ENCODE results near the gene CD300LD. TPM values are rescaled to one million over a fixed set of nuclear protein-coding genes. Genes with fewer than 3 reads are reported as not detected.

The CD300LD gene
- total and polyA plus RNA-seq, 12 donors: not detected

- 90 to 91% methylated on average over 7 of the region's 7 CpGs for WGBS, 2 donors
- no peaks in the 10 kb centered on the region for H3K4me1 ChIP-seq
- intact Hi-C loops (cut with DNase I): no loop called here
- no peaks in the 10 kb centered on the region for H3K36me3 ChIP-seq
- peaks cover 0 to 26% (median 11%) of the 10 kb centered on the region in 7 donors for H3K27me3 ChIP-seq
- ATAC-seq (no peak), DNase-seq (no peak)
- H3K27ac ChIP-seq: no peak overlapping the region
- H3K9me3 ChIP-seq: no peaks in the 10 kb centered on the region
- H3K4me3 ChIP-seq: no peak overlapping the region
- TF ChIP-seq, protein P1, sequence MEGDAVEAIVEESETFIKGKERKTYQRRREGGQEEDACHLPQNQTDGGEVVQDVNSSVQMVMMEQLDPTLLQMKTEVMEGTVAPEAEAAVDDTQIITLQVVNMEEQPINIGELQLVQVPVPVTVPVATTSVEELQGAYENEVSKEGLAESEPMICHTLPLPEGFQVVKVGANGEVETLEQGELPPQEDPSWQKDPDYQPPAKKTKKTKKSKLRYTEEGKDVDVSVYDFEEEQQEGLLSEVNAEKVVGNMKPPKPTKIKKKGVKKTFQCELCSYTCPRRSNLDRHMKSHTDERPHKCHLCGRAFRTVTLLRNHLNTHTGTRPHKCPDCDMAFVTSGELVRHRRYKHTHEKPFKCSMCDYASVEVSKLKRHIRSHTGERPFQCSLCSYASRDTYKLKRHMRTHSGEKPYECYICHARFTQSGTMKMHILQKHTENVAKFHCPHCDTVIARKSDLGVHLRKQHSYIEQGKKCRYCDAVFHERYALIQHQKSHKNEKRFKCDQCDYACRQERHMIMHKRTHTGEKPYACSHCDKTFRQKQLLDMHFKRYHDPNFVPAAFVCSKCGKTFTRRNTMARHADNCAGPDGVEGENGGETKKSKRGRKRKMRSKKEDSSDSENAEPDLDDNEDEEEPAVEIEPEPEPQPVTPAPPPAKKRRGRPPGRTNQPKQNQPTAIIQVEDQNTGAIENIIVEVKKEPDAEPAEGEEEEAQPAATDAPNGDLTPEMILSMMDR (IDR thresholded peaks at IDR 0.05): no peak
Measured at GRCh38 chr17:74547264-74547663, 44.8 kb downstream of the CD300LD start.

GRCh38 chr17:74546586-74546985 lies 45.5 kb downstream of the CD300LD start:
- intact Hi-C loops (cut with DNase I): no loop called here
- Histone ChIP-seq H3K9me3 (no peaks in the 10 kb centered on the region), H3K27ac (peak overlapping the region in 2 of 10 donors; percentile 31 to 85), H3K4me3 (no peak overlapping the region), H3K36me3 (no peaks in the 10 kb centered on the region), H3K4me1 (no peaks in the 10 kb centered on the region), H3K27me3 (peaks cover 0 to 26% (median 9%) of the 10 kb centered on the region in 7 donors)
- TF ChIP-seq, protein P1 (IDR thresholded peaks at IDR 0.05): no peak
- ATAC-seq (no peak), DNase-seq (no peak)
- 89 to 90% methylated on average over 7 of the region's 7 CpGs for WGBS, 2 donors

DNA sequence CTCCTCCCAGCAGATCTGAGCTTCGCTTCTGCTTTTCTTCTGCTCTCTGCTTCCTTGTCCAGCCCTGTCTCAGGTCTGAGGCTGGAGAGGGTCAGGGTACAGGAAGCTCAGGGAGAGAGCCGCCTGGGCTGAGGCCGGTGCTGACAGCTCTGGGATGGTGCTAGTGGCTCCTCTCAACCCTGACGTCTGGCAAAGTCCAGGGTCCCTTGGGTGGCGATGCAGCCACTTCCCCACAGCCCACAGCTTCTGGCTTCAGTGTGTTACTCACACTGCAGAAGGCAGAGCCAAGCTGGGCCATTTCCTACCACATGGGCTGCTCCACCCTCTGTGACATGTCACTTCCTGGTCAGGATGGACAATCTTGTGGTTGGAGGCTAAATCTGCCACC lies 46.2 kb downstream of the CD300LD start, which contains the start of gene CD300C:
Gene CD300C, minus strand, starts transcription at position 273 of the 388 bp plus-strand sequence. CDS start 333 bp downstream, outside the sequence.
- ATAC-seq: peak in 7 of 8 donors; percentile 43 to 68 (median 56)
- Histone ChIP-seq H3K36me3 (no peaks in the 10 kb centered on the region), H3K4me1 (no peaks in the 10 kb centered on the region), H3K4me3 (peak within 1 kb of the TSS in 3 of 10 donors; percentile 14 to 44 (median 22)), H3K9me3 (no peaks in the 10 kb centered on the region), H3K27me3 (peaks cover 0 to 23% (median 8%) of the 10 kb centered on the region in 7 donors), H3K27ac (peak within 1 kb of the TSS in 2 of 10 donors; percentile 31 to 85)
- 33 to 46% methylated on average over 5 of the region's 5 CpGs for WGBS, 2 donors
- intact Hi-C loops (cut with DNase I): no loop called here
- no peak for DNase-seq
- TF ChIP-seq, protein P1 (IDR thresholded peaks at IDR 0.05): no peak

GRCh38 chr17:74544991-74545842 lies 46.9 kb downstream of the CD300LD start:
- ATAC-seq: peak in 4 of 8 donors; percentile 13 to 29 (median 20)
- Histone ChIP-seq H3K36me3 (no peaks in the 10 kb centered on the region), H3K27me3 (peaks cover 0 to 17% (median 4%) of the 10 kb centered on the region in 7 donors), H3K9me3 (no peaks in the 10 kb centered on the region), H3K4me3 (peak overlapping the region in 3 of 10 donors; percentile 14 to 44 (median 22)), H3K4me1 (no peaks in the 10 kb centered on the region), H3K27ac (peak overlapping the region in 2 of 10 donors; percentile 31 to 85)
- WGBS, 2 donors: 75% methylated on average over 16 of the region's 16 CpGs
- DNase-seq: no peak
- intact Hi-C loops (cut with DNase I): no loop called here
- TF ChIP-seq, protein P1 (IDR thresholded peaks at IDR 0.05): no peak
